Measurements from ENCODE around the gene RSRC1.

GRCh38 chr3:158552124-158552523, 442.2 kb downstream of the RSRC1 start:
- TF ChIP-seq POLR2AphosphoS5 (IDR thresholded peaks at IDR 0.05; ENCODE audit: low read depth, low read length) (no peak), POLR2A (IDR thresholded peaks at IDR 0.05; ENCODE audit: low read depth, low read length) (no peak)

All from GM12892 (cell line).